Astrocyte (in vitro differentiated cells and primary cell): Measurements from ENCODE around the gene GNA15. TPM values are rescaled to one million over a fixed set of nuclear protein-coding genes. Genes with fewer than 3 reads are reported as not detected.

ENCODE experiments used
- DNase-seq: peaks from one replicate; pipeline ENCODE4 v3.0.0-alpha.2; 2010; ENCODE audit warnings: low read depth
- FAIRE-seq: peaks from 2 replicates; lab custom pipeline; 2011; peaks lifted over from hg19 to GRCh38; lab: Jason Lieb, UNC
- H2AFZ ChIP-seq: 2 replicates; pipeline ENCODE4 v1.6.0; 2012; ENCODE audit warnings: low read depth, low read length, inconsistent platforms
- H3K27ac ChIP-seq: 2 replicates; pipeline ENCODE4 v1.5.1; 2011; ENCODE audit warnings: low read depth, low read length, inconsistent platforms
- H3K27me3 ChIP-seq: 2 replicates; pipeline ENCODE4 v1.6.0; 2011; ENCODE audit warnings: low read length, inconsistent platforms; ENCODE audit not compliant: insufficient read depth
- H3K36me3 ChIP-seq: 2 replicates; pipeline ENCODE4 v1.5.1; 2011; ENCODE audit warnings: low read length, inconsistent platforms; ENCODE audit not compliant: insufficient read depth
- H3K4me1 ChIP-seq: 2 replicates; pipeline ENCODE4 v1.5.1; 2011; ENCODE audit warnings: low read length, inconsistent platforms; ENCODE audit not compliant: insufficient read depth
- H3K4me2 ChIP-seq: 2 replicates; pipeline ENCODE4 v1.6.0; 2012; ENCODE audit warnings: low read length, inconsistent platforms
- H3K4me3 ChIP-seq: 2 replicates; pipeline ENCODE4 v1.5.1; 2011; ENCODE audit warnings: low read depth, mild to moderate bottlenecking, low read length, inconsistent platforms; ENCODE audit not compliant: insufficient read depth
- H3K79me2 ChIP-seq: 2 replicates; pipeline ENCODE4 v1.6.0; 2012; ENCODE audit warnings: mild to moderate bottlenecking, low read length, inconsistent platforms; ENCODE audit not compliant: insufficient read depth
- H3K9ac ChIP-seq: 2 replicates; pipeline ENCODE4 v1.6.0; 2012; ENCODE audit warnings: mild to moderate bottlenecking, low read length, inconsistent platforms
- H3K9me3 ChIP-seq: 2 replicates; pipeline ENCODE4 v1.5.1; 2012; ENCODE audit warnings: low read depth, mild to moderate bottlenecking, low read length, inconsistent platforms; ENCODE audit not compliant: insufficient read depth
- H4K20me1 ChIP-seq: 2 replicates; pipeline ENCODE4 v1.6.0; 2012; ENCODE audit warnings: low read length, inconsistent platforms; ENCODE audit not compliant: insufficient read depth
- H3K27ac Mint-ChIP-seq: one replicate; pipeline ENCODE4 v1.8.0; 2021; ENCODE audit warnings: mild to moderate bottlenecking, mixed read lengths; ENCODE audit not compliant: unreplicated experiment
- H3K27me3 Mint-ChIP-seq: one replicate; pipeline ENCODE4 v1.8.0; 2021; ENCODE audit warnings: low read depth, mixed read lengths; ENCODE audit not compliant: unreplicated experiment
- H3K36me3 Mint-ChIP-seq: one replicate; pipeline ENCODE4 v1.8.0; 2021; ENCODE audit warnings: low read depth, mixed read lengths; ENCODE audit not compliant: unreplicated experiment
- H3K4me1 Mint-ChIP-seq: one replicate; pipeline ENCODE4 v1.8.0; 2021; ENCODE audit warnings: low read depth, mixed read lengths; ENCODE audit not compliant: unreplicated experiment
- H3K4me3 Mint-ChIP-seq: one replicate; pipeline ENCODE4 v1.8.0; 2021; ENCODE audit warnings: mild to moderate bottlenecking, moderate library complexity, mixed read lengths; ENCODE audit not compliant: unreplicated experiment
- H3K9me3 Mint-ChIP-seq: one replicate; pipeline ENCODE4 v1.8.0; 2021; ENCODE audit warnings: mild to moderate bottlenecking, mixed read lengths; ENCODE audit not compliant: unreplicated experiment
- EZH2 ChIP-seq: IDR thresholded peaks from 2 replicates; pipeline ENCODE4 v1.6.1; 2012; ENCODE audit warnings: mild to moderate bottlenecking, low read length, inconsistent platforms; ENCODE audit not compliant: insufficient read depth
- total RNA-seq: library from RNA; stranded (reverse); gene quantifications from 2 replicates; pipeline ENCODE4 v1.2.1, GENCODE V29; 2021
- TF ChIP-seq, protein P1 (sequence below): IDR thresholded peaks from 2 replicates; pipeline ENCODE4 v1.5.1; 2011; ENCODE audit warnings: low read depth, mild to moderate bottlenecking, inconsistent platforms, low read length, moderate library complexity; ENCODE audit not compliant: insufficient read depth

The GNA15 gene
- total RNA-seq, 1 donor from 2014 or later, result not detected

DNA sequence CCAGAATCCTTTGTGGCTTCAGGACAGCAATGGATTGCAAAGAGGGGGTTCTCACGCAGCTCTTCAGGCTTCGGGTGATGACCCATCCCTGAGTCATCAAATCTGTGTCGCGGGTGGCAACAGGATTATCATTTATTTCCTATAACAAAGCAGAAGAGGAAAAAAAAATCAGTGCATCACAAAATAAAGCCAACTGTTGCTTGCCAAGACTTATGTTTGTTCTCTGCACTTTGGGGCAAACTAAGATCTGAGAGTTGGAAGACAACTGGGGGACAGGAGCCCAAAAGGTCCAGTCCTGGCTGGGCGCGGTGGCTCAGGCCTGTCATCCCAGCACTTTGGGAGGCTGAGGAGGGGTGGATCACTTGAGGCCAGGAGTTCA, 6.4 kb downstream of the GNA15 start:
- Histone ChIP-seq H4K20me1 (no peaks in the 10 kb centered on the region), H3K79me2 (no peaks in the 10 kb centered on the region), H2AFZ (peak overlapping the region; percentile 74), H3K4me3 (no peak overlapping the region), H3K4me1 (peaks cover 11% of the 10 kb centered on the region), H3K27ac (peak overlapping the region; percentile 80), H3K36me3 (no peaks in the 10 kb centered on the region), H3K27me3 (no peaks in the 10 kb centered on the region), H3K9me3 (no peaks in the 10 kb centered on the region), H3K9ac (peak overlapping the region; percentile 71), H3K4me2 (peak overlapping the region; percentile 57)
- no peak overlapping the region for H3K4me3 Mint-ChIP-seq
- H3K27ac Mint-ChIP-seq, result peak overlapping the region; percentile 18
- H3K27me3 Mint-ChIP-seq, result peaks cover 2% of the 10 kb centered on the region
- H3K4me1 Mint-ChIP-seq, result no peaks in the 10 kb centered on the region
- H3K9me3 Mint-ChIP-seq, result no peaks in the 10 kb centered on the region
- FAIRE-seq (no peak), DNase-seq (peak; percentile 67)
- H3K36me3 Mint-ChIP-seq, result no peaks in the 10 kb centered on the region
- TF ChIP-seq EZH2, result no peak
- TF ChIP-seq, protein P1, sequence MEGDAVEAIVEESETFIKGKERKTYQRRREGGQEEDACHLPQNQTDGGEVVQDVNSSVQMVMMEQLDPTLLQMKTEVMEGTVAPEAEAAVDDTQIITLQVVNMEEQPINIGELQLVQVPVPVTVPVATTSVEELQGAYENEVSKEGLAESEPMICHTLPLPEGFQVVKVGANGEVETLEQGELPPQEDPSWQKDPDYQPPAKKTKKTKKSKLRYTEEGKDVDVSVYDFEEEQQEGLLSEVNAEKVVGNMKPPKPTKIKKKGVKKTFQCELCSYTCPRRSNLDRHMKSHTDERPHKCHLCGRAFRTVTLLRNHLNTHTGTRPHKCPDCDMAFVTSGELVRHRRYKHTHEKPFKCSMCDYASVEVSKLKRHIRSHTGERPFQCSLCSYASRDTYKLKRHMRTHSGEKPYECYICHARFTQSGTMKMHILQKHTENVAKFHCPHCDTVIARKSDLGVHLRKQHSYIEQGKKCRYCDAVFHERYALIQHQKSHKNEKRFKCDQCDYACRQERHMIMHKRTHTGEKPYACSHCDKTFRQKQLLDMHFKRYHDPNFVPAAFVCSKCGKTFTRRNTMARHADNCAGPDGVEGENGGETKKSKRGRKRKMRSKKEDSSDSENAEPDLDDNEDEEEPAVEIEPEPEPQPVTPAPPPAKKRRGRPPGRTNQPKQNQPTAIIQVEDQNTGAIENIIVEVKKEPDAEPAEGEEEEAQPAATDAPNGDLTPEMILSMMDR, result no peak

DNA sequence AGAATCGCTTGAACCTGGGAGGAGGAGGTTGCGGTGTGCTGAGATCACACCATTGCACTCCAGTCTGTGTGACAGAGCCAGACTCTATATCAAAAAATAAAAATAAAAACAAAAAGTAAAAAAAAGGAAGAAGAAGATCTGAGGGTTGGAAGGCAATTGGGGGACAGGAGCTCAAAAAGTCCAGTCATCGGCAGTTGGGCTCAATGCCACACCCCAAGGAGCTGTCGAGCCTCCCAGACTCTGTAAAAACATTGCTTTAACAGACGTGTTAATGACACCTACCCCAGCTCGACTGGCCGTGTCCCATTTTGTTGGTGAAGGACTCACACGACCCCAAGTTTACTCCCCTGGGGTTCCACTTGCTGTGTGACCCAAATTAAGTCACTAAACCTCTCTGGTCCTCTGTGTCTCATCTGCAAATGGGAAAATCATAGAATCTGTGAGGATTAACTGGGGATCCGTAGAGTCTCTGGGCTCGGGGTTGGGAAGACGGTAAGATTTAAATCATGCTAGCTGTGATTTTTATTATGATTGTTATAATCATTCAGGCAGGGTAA, 7.0 kb downstream of the GNA15 start:
- no peak overlapping the region for H3K27ac Mint-ChIP-seq
- H3K9me3 ChIP-seq, result no peaks in the 10 kb centered on the region
- no peak for FAIRE-seq
- H2AFZ ChIP-seq, result no peak overlapping the region
- no peaks in the 10 kb centered on the region for H4K20me1 ChIP-seq
- H3K4me1 ChIP-seq, result peaks cover 11% of the 10 kb centered on the region
- no peaks in the 10 kb centered on the region for H3K36me3 Mint-ChIP-seq
- TF ChIP-seq, protein P1, result no peak
- TF ChIP-seq EZH2, result no peak
- H3K4me2 ChIP-seq, result no peak overlapping the region
- peaks cover 2% of the 10 kb centered on the region for H3K27me3 Mint-ChIP-seq
- H3K9ac ChIP-seq, result no peak overlapping the region
- H3K4me1 Mint-ChIP-seq, result no peaks in the 10 kb centered on the region
- H3K36me3 ChIP-seq, result no peaks in the 10 kb centered on the region
- no peak overlapping the region for H3K4me3 Mint-ChIP-seq
- no peaks in the 10 kb centered on the region for H3K9me3 Mint-ChIP-seq
- H3K79me2 ChIP-seq, result no peaks in the 10 kb centered on the region
- H3K27me3 ChIP-seq, result no peaks in the 10 kb centered on the region
- DNase-seq, result no peak
- no peak overlapping the region for H3K27ac ChIP-seq
- H3K4me3 ChIP-seq, result no peak overlapping the region

DNA sequence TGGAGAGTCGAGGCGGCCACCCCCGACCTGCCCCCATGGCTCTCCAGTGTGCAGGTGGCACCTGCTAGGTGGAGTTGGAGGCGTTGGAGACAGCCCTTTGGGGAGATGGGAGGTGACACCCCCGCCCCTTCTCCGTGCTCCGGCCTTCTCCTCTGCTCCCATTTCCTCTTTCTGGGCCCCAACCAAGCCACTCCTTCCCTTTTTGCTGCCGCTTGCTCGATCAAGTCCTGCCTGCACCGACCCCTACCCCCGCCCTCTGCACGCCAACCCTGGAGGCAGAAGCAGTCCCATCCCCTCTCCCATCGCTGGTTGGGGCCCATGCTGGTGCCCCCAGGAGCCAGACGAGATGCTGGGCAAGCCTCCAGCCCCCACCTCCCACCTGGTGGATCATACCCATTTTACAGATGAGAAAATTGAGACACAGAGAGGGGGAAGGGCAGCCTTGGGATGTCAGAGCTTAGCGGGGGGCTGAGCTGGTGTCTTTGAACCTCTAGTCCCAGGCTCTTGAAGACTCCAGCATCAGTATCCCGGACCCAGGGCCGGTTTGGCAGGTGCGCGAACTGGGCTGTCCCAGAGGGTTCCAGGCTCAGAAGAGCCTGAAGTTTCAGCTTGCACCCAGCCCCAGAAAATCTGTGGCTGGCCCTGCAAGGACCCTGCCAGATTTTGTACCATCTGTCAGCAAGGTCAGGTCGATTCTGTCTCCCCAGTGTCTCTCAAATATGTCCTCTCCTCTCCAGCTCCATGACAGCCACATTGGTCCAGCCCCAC, 10.3 kb downstream of the GNA15 start:
- Histone ChIP-seq H4K20me1 (no peaks in the 10 kb centered on the region), H3K27ac (no peak overlapping the region), H2AFZ (no peak overlapping the region), H3K9me3 (no peaks in the 10 kb centered on the region), H3K4me2 (no peak overlapping the region), H3K27me3 (no peaks in the 10 kb centered on the region), H3K36me3 (no peaks in the 10 kb centered on the region), H3K4me1 (peaks cover 11% of the 10 kb centered on the region), H3K9ac (no peak overlapping the region), H3K4me3 (no peak overlapping the region), H3K79me2 (no peaks in the 10 kb centered on the region)
- H3K4me1 Mint-ChIP-seq, result no peaks in the 10 kb centered on the region
- H3K4me3 Mint-ChIP-seq, result no peak overlapping the region
- TF ChIP-seq EZH2, result no peak
- TF ChIP-seq, protein P1, result no peak
- DNase-seq (no peak), FAIRE-seq (no peak)
- H3K27me3 Mint-ChIP-seq, result peaks cover 13% of the 10 kb centered on the region
- no peaks in the 10 kb centered on the region for H3K36me3 Mint-ChIP-seq
- no peak overlapping the region for H3K27ac Mint-ChIP-seq
- H3K9me3 Mint-ChIP-seq, result no peaks in the 10 kb centered on the region
